Adipocyte (in vitro differentiated cells): ENCODE measurements around the gene POLR3G.

ENCODE experiments used
- DNase-seq: peaks from one replicate; pipeline ENCODE4 v3.0.0-alpha.2; 2015; ENCODE audit warnings: low read depth
- H3K27me3 ChIP-seq: replicated peaks from 2 replicates; pipeline ENCODE4 v1.7.0; 2013; ENCODE audit warnings: mild to moderate bottlenecking, low read length, moderate library complexity; ENCODE audit not compliant: control insufficient read depth, insufficient read depth
- H3K36me3 ChIP-seq: 2 replicates; pipeline ENCODE4 v1.7.0; 2013; ENCODE audit warnings: low read length, mild to moderate bottlenecking, moderate library complexity; ENCODE audit not compliant: control insufficient read depth, insufficient read depth, severe bottlenecking
- H3K4me1 ChIP-seq: 2 replicates; pipeline ENCODE4 v1.7.0; 2013; ENCODE audit warnings: mild to moderate bottlenecking, low read length, moderate library complexity; ENCODE audit not compliant: control insufficient read depth, insufficient read depth
- H3K4me3 ChIP-seq: 2 replicates; pipeline ENCODE4 v1.7.0; 2013; ENCODE audit warnings: mild to moderate bottlenecking, low read length, moderate library complexity
- H3K9ac ChIP-seq: 2 replicates; pipeline ENCODE4 v1.7.0; 2013; ENCODE audit warnings: mild to moderate bottlenecking, low read length, moderate library complexity
- H3K9me3 ChIP-seq: 2 replicates; pipeline ENCODE4 v1.7.0; 2013; ENCODE audit warnings: mild to moderate bottlenecking, low read length, moderate library complexity; ENCODE audit not compliant: control insufficient read depth

The POLR3G gene

DNA sequence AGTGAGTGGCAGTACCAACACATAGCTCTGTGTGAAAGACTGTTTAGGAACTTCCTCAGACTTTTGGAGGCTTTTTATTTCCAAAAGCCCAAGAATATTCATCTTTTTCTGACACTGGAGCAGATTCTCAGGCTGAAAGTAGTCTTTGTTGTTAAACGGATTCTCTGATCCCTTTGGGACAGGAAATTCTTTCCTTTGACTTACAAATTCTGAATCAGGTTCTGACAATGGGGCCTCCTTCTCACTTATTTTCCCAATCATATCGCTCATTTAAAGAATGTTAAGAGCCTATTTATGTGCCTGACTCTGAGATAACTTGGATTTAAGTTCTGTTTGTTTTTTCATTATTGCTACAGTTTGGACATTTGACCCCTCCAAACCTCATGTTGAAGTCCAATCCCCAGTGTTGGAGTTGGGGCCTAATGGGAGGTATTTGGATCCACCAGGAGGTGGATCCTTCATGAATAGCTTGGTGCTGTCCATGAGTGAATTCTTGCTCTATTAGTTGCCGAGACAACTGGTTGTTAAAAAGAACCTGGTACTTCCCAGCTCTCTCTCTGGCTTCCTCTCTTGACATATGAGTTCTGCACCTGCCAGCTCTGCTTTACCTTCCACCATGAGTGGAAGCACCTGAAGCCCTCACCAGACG is 79.8 kb downstream of the POLR3G start:
- H3K27me3 ChIP-seq, result peaks cover 74% of the 10 kb centered on the region
- H3K4me1 ChIP-seq, result no peaks in the 10 kb centered on the region
- no peaks in the 10 kb centered on the region for H3K36me3 ChIP-seq
- no peak for DNase-seq
- H3K9me3 ChIP-seq, result no peaks in the 10 kb centered on the region
- no peak overlapping the region for H3K9ac ChIP-seq
- no peak overlapping the region for H3K4me3 ChIP-seq

DNA sequence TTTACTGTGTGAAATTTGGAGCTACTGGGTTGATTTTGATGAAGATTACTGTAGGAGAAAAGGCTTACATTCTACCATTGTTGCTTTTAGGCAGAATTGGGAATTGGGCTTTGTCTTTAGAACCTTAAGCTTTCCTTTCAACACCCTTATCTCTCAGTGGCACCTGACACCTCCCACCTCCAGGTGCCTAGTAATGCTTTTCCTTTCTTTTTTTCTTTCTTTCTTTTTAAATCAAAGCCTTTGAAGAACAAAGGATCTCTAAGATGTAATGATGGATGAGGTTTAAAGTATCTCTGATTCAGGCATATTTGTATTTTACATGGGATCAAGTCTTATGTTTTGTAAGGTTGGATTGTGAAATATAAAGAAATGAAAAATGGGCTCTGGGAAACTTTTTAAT is 81.0 kb downstream of the POLR3G start:
- Histone ChIP-seq H3K27me3 (peaks cover 79% of the 10 kb centered on the region), H3K9me3 (no peaks in the 10 kb centered on the region), H3K9ac (no peak overlapping the region), H3K36me3 (no peaks in the 10 kb centered on the region), H3K4me1 (no peaks in the 10 kb centered on the region), H3K4me3 (no peak overlapping the region)
- no peak for DNase-seq

DNA sequence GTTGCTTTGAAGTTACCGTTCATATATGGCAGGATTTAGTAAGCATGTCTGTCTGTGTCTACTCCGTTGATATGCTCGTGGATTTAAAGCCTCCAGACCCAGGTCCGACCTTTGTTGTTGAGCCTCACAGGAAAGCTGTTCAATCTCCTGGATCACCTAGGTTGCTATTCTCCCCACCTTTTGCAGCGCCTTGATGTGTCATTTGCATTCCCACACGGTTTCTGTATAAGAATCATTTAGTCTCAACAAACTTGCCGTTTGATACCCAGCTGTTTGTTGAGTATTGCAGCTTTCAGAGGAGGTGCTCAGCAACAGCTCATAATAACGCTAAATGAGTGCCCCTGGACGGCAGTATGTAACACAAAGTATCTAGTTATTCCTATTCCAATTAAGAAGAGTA is 82.7 kb downstream of the POLR3G start:
- Histone ChIP-seq H3K27me3 (peaks cover 80% of the 10 kb centered on the region), H3K4me1 (no peaks in the 10 kb centered on the region), H3K9ac (no peak overlapping the region), H3K36me3 (no peaks in the 10 kb centered on the region), H3K9me3 (no peaks in the 10 kb centered on the region), H3K4me3 (no peak overlapping the region)
- DNase-seq, result no peak

DNA sequence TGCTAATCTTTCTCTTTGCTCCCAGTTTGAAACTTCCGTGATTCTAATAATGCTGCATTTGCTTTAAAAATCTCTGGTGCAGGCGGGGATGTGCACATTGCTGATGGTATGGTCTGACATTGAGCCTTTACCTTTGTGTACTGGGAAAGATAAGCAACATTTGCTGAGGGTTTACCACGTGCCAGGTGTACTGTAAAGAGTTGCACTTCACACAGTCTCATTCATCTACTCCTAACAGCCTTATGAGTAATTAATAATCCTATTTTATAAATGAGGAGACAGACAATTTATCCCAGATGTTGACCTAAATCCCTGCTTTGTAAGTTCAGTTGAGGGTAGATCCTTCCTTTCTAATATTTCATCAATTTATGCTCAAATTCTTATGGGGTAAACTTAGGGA is 83.2 kb downstream of the POLR3G start:
- H3K27me3 ChIP-seq, result peaks cover 76% of the 10 kb centered on the region
- H3K36me3 ChIP-seq, result no peaks in the 10 kb centered on the region
- no peaks in the 10 kb centered on the region for H3K9me3 ChIP-seq
- no peak overlapping the region for H3K9ac ChIP-seq
- H3K4me3 ChIP-seq, result peak overlapping the region; percentile 57
- DNase-seq, result no peak
- no peaks in the 10 kb centered on the region for H3K4me1 ChIP-seq

DNA sequence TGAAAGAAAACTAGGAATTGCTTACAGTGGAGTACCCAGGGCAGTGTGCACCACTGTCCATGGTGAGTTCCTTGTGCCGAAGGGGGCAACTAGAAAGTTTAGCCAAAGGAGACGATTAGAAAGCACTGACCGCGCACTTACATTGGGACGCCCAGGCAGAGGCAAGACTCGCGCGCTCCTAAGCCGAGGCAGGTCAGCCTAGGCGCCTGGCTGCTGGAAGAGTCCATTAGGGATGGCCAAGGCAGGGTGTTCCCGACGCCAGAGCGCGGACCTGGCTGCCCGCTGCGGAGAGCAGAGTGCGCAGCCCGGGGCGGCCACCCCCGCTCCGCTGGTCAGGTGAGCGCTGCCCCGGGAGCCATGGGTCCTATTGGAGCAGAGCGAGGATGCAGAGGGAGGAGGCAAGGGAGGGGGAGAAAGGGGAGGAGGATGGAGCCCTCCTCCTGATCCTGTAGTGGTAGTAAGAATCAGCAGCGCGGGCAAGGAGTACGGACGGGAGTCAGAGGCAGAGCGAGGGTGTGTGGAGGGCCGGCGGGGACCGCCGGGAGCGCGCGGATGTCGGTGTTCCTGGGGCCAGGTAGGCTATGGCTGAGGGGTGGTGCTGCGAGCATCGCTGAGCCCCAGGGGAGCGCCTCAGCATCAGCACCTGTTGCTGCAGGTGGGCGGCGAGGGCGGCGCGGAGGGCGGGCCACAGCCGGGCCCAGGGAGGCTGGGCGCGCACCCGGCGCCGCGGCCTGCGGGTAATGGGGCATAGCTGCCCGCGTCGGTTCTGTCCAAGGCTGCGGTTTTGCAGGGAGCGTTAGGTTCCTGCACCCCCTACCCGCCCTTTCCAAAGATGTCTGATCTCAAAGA is 83.9 kb downstream of the POLR3G start, which contains the start of gene ADGRV1:
TSS of gene ADGRV1 (plus strand) at position 454 of the 849 bp plus-strand sequence. CDS start at position 553, 99 bp downstream.
- peaks cover 72% of the 10 kb centered on the region for H3K27me3 ChIP-seq
- no peak within 1 kb of the TSS for H3K9ac ChIP-seq
- no peak for DNase-seq
- peak within 1 kb of the TSS; percentile 57 for H3K4me3 ChIP-seq
- no peaks in the 10 kb centered on the region for H3K9me3 ChIP-seq
- no peaks in the 10 kb centered on the region for H3K4me1 ChIP-seq
- H3K36me3 ChIP-seq, result no peaks in the 10 kb centered on the region

DNA sequence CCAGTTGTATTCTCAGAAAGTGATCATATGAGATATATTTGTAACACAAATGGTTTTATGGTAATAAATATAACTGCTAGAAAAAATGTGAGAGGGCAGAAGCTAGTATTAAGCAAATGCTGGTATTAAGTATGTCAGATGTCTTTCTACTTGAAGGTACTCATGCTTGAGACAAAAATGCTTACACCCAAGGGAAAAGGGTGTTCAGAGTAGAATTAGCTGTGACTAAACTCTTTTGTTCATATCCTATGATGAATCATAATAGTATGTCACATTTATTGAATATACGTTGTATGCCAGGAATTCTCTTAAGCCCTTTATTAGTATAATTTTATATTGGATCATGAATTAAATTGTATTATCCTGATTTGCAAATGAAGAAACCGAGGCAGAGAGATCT is 86.1 kb downstream of the POLR3G start:
- DNase-seq, result no peak
- Histone ChIP-seq H3K4me3 (no peak overlapping the region), H3K9ac (no peak overlapping the region), H3K27me3 (peaks cover 61% of the 10 kb centered on the region), H3K4me1 (no peaks in the 10 kb centered on the region), H3K9me3 (no peaks in the 10 kb centered on the region), H3K36me3 (no peaks in the 10 kb centered on the region)

DNA sequence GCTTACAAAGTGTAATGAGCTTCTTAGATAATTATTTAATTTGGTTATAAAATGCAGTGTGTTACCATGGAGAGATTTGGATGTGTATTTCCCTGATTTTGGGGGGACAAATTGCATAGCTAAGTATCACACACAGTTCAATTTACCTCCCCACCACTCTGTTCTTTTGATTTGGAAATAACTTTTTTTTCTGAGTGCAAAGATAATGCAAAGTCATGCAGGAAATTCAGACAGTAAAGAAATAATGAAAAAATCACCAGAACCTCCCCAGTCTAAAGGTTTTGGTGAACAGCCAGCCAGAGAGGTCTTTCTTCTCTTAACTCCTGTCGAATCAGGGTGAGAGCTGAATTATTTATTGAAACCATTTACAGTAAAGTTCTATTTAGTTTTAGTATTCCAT is 87.1 kb downstream of the POLR3G start:
- Histone ChIP-seq H3K4me3 (no peak overlapping the region), H3K27me3 (peaks cover 53% of the 10 kb centered on the region), H3K9me3 (no peaks in the 10 kb centered on the region), H3K4me1 (no peaks in the 10 kb centered on the region), H3K36me3 (no peaks in the 10 kb centered on the region), H3K9ac (no peak overlapping the region)
- no peak for DNase-seq

DNA sequence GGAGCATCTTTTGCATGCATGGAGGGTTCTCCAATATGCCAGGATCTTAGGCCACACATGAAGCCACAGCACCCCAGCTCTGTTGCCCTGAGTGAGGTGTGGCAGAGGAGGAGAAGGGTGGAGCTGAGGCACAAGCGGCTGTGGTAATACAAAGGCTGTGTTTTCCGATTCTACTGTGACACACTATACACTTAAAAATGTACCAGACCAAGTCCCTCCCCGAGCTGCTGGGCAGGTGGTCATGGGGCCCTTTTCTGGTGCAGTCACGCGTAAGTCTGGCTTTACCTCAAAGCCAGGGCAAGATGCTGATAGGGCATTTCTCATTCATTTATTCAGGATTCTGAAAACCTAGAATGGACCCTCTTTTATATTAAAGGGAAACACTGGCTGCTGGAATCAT is 87.7 kb downstream of the POLR3G start:
- Histone ChIP-seq H3K36me3 (no peaks in the 10 kb centered on the region), H3K4me3 (no peak overlapping the region), H3K9me3 (no peaks in the 10 kb centered on the region), H3K9ac (no peak overlapping the region), H3K27me3 (peaks cover 47% of the 10 kb centered on the region), H3K4me1 (no peaks in the 10 kb centered on the region)
- DNase-seq, result no peak

DNA sequence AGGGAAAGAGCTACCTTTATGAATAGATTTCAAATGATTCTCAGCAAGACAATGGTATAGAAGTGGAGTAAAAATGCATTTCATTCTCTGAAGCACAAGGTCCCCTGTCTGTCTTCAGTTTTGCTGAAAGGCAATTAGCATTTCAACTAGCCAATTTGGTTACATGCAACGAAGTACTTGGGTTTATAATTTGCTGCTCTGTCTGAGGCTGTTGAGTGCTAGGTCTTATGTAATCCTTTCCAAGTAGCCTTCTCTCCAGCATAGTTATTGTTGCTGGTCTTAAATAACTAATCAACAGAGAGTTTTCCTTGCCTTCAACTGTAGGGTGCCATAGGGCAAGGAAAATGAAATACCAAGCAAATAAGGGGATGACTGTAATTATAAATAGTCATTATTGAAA is 88.4 kb downstream of the POLR3G start:
- no peaks in the 10 kb centered on the region for H3K9me3 ChIP-seq
- H3K4me3 ChIP-seq, result no peak overlapping the region
- no peak overlapping the region for H3K9ac ChIP-seq
- no peak for DNase-seq
- peaks cover 39% of the 10 kb centered on the region for H3K27me3 ChIP-seq
- H3K4me1 ChIP-seq, result no peaks in the 10 kb centered on the region
- no peaks in the 10 kb centered on the region for H3K36me3 ChIP-seq
